K562 (cell line): Measurements from ENCODE around the gene CHMP4B. TPM values are rescaled to one million over a fixed set of nuclear protein-coding genes. Genes with fewer than 3 reads are reported as not detected.

Experiments used
- CBFA2T3 ChIP-seq: fragments of 450-650 bp; IDR thresholded peaks from 2 replicates; pipeline ENCODE4 v1.6.1; 2017
- CTBP1 ChIP-seq: fragments of 450-650 bp; IDR thresholded peaks from 2 replicates; pipeline ENCODE4 v1.6.1; 2016; ENCODE audit warnings: borderline replicate concordance
- MCM7 ChIP-seq, 2 experiments: fragments of 450-650 bp; IDR thresholded peaks; 2 replicates each; pipeline ENCODE4 v1.6.1; 2016 to 2018
- MIER1 ChIP-seq: fragments of 450-650 bp; IDR thresholded peaks from 2 replicates; pipeline ENCODE4 v1.6.1; 2016; ENCODE audit warnings: antibody characterized with exemption, mild to moderate bottlenecking, low read depth
- RBM25 ChIP-seq: fragments of 200-400 bp; formaldehyde crosslinking; IDR thresholded peaks from 2 replicates; pipeline ENCODE4 v1.6.1; 2018; ENCODE audit warnings: low read length, low read depth, moderate library complexity; ENCODE audit not compliant: severe bottlenecking
- TBP ChIP-seq: optimal IDR thresholded peaks from 2 replicates; pipeline ENCODE3; 2011; ENCODE audit warnings: low read depth, low read length, improper control_type of control experiment
- polyA plus RNA-seq, 8 experiments: library from polyadenylated mRNA; depleted of rRNA in 4 of 8; stranded (reverse) in 5 of 8; unstranded in 3 of 8; fragments of >200 nt; fragmentation: Nextera tagmentation in 2 of 8; fragmentation: Illumina TruSeq in 1 of 8; extraction: Ambion mirVana in 2 of 8; extraction: Trizol in 1 of 8; gene quantifications; 2 replicates each; pipeline versions ENCODE4 v1.2.1 to v1.2.3, GENCODE V29; 2011 to 2014; ENCODE audit warnings: inconsistent platforms in 1 of 8, missing spikeins in 1 of 8
- total RNA-seq, 7 experiments: library from RNA; depleted of rRNA in 6 of 7; stranded (reverse); fragments of >200 nt in 6 of 7; fragmentation: Illumina TruSeq in 2 of 7; extraction: Trizol in 2 of 7; gene quantifications; 2 replicates each; pipeline versions ENCODE4 v1.2.1 to v1.2.3, GENCODE V29; 2011 to 2021; ENCODE audit warnings: low replicate concordance in 1 of 7
- TF ChIP-seq, protein P1 (sequence below): fragments of 450-650 bp; IDR thresholded peaks from 2 replicates; pipeline ENCODE4 v1.6.1; 2016
- TF ChIP-seq, protein P2 (sequence below), 3 experiments: IDR thresholded peaks in 2 of 3; conservative IDR thresholded peaks in 1 of 3; 2 replicates each; pipeline ENCODE4 v1.5.1; 2011 to 2012; ENCODE audit warnings: low read length in 3 of 3, mild to moderate bottlenecking in 3 of 3, control low read depth in 2 of 3, improper control_type of control experiment in 1 of 3, inconsistent platforms in 1 of 3, low read depth in 1 of 3, mixed read lengths in 1 of 3, moderate library complexity in 1 of 3; ENCODE audit not compliant: insufficient read depth in 2 of 3
- TF ChIP-seq, protein P3 (sequence below): IDR thresholded peaks from 2 replicates; pipeline ENCODE4 v1.6.1; 2011; ENCODE audit warnings: borderline replicate concordance, low read depth, mild to moderate bottlenecking, moderate library complexity, low read length; ENCODE audit not compliant: insufficient read depth, poor library complexity, severe bottlenecking
- TF ChIP-seq, protein P4 (sequence below): IDR thresholded peaks from 2 replicates; pipeline ENCODE4 v1.6.1; 2012; ENCODE audit warnings: low read depth, low read length, improper control_type of control experiment, borderline replicate concordance

CHMP4B gene
- total and polyA plus RNA-seq, 9 of the 15 experiments (the other 6 are each of a cell fraction or from before 2014, with no cell fraction given) = 1.8 to 64.7 (median 31.8) TPM

DNA sequence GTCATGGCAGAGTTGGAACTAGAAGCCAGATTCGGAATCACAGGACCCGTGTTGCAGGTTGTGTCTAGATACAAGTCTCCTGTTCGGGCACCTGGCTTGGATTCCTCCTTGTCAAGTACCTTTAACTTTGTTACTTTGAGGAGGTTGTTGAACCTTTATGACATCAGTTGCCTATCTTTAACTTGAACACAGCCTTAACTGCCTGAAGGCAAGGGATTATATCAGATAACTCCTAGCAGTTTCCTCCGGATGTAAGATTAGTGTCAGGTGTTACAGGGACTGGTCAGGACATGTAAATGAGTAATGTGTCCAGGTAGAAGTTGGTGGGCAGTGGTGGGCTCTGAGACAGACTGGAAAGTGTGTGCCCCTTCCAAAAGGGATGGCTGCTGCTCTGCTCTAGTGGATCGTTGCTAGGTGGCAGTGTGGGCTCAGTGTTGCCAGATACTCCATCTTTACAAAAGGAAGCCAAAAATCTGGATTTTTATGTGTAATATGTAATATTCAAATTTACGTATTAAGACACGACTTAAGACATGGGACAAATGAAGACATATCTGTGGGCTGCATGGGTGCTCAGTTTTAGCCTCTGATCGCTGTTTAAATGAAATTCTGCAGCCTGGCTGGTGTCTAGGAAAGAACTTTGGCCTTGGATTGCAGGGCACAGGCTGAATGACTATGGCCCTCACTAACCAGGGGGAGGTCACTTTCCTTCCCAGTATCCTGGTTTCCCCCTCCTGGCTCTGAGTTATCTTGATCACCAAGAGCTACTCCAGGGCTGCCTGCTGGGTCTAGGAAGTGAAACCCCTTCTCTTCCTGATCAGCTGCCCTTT lies 27.1 kb downstream of the CHMP4B start (continued):
- TF ChIP-seq, protein P1, sequence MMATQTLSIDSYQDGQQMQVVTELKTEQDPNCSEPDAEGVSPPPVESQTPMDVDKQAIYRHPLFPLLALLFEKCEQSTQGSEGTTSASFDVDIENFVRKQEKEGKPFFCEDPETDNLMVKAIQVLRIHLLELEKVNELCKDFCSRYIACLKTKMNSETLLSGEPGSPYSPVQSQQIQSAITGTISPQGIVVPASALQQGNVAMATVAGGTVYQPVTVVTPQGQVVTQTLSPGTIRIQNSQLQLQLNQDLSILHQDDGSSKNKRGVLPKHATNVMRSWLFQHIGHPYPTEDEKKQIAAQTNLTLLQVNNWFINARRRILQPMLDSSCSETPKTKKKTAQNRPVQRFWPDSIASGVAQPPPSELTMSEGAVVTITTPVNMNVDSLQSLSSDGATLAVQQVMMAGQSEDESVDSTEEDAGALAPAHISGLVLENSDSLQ = no peak
- peak; percentile 34; the same call in 1 of the 2 replicates for TF ChIP-seq CTBP1
- no peak for TF ChIP-seq RBM25
- TF ChIP-seq, protein P2, sequence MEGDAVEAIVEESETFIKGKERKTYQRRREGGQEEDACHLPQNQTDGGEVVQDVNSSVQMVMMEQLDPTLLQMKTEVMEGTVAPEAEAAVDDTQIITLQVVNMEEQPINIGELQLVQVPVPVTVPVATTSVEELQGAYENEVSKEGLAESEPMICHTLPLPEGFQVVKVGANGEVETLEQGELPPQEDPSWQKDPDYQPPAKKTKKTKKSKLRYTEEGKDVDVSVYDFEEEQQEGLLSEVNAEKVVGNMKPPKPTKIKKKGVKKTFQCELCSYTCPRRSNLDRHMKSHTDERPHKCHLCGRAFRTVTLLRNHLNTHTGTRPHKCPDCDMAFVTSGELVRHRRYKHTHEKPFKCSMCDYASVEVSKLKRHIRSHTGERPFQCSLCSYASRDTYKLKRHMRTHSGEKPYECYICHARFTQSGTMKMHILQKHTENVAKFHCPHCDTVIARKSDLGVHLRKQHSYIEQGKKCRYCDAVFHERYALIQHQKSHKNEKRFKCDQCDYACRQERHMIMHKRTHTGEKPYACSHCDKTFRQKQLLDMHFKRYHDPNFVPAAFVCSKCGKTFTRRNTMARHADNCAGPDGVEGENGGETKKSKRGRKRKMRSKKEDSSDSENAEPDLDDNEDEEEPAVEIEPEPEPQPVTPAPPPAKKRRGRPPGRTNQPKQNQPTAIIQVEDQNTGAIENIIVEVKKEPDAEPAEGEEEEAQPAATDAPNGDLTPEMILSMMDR (IDR thresholded peaks at IDR 0.05 in 2 of 3, conservative IDR thresholded peaks at IDR 0.05 in 1 of 3; ENCODE audit: insufficient read depth in 2 of 3, low read depth in 1 of 3, low read length in 3 of 3) = peak in 2 of 3 experiments; percentile 24 to 37; a peak in 1 of 6 replicates
- TF ChIP-seq, protein P3, sequence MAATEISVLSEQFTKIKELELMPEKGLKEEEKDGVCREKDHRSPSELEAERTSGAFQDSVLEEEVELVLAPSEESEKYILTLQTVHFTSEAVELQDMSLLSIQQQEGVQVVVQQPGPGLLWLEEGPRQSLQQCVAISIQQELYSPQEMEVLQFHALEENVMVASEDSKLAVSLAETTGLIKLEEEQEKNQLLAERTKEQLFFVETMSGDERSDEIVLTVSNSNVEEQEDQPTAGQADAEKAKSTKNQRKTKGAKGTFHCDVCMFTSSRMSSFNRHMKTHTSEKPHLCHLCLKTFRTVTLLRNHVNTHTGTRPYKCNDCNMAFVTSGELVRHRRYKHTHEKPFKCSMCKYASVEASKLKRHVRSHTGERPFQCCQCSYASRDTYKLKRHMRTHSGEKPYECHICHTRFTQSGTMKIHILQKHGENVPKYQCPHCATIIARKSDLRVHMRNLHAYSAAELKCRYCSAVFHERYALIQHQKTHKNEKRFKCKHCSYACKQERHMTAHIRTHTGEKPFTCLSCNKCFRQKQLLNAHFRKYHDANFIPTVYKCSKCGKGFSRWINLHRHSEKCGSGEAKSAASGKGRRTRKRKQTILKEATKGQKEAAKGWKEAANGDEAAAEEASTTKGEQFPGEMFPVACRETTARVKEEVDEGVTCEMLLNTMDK = no peak
- no peak for TF ChIP-seq MIER1
- TF ChIP-seq, protein P4, sequence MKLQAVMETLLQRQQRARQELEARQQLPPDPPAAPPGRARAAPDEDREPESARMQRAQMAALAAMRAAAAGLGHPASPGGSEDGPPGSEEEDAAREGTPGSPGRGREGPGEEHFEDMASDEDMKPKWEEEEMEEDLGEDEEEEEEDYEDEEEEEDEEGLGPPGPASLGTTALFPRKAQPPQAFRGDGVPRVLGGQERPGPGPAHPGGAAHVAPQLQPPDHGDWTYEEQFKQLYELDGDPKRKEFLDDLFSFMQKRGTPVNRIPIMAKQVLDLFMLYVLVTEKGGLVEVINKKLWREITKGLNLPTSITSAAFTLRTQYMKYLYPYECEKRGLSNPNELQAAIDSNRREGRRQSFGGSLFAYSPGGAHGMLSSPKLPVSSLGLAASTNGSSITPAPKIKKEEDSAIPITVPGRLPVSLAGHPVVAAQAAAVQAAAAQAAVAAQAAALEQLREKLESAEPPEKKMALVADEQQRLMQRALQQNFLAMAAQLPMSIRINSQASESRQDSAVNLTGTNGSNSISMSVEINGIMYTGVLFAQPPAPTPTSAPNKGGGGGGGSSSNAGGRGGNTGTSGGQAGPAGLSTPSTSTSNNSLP = no peak
- TF ChIP-seq CBFA2T3 = peak; percentile 53; the same call in 1 of the 2 replicates
- no peak for TF ChIP-seq TBP
- TF ChIP-seq MCM7 (IDR thresholded peaks at IDR 0.05) = no peak
- TF ChIP-seq, all 486 proteins: peak for 19
